HG03457 (cell line): ENCODE data around the gene GTF3C5.

Experiments
- ATAC-seq: cut with Tn5 transposase; IDR thresholded peaks from one replicate; pipeline ENCODE4 v1.9.1; 2021; ENCODE audit warnings: moderate number of reproducible peaks; ENCODE audit not compliant: unreplicated experiment

The GTF3C5 gene

GRCh38 chr9:133104718-133105460, 74.1 kb downstream of the GTF3C5 start:
- ATAC-seq: no peak

- no peak for ATAC-seq
These were observed 74.6 kb downstream of the GTF3C5 start for GRCh38 chr9:133105461-133105770.

GRCh38 chr9:133106511-133107244, 75.9 kb downstream of the GTF3C5 start:
- ATAC-seq: no peak

DNA sequence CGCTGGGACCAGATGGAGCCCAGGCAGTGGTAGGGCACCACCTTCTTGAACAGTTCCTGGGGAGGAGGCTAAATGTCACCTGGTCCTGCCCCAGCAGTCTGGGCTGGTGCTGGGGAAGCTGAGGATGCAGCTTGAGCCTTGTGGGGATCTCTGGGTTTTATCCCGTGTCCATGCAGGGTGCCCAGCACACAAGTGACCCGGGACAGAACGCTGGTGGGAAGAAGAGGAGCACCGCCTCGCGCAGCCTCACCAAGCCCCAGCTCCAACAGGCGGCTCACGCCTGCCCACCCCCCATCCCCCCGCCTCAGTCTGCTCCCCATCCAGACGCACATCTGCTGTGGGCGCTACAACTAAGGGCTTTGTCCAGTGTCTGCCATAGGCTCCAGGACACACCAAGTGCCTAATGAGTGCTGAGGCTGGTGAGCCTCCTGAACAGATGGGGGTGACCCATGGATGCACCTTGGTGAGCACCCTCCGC, 76.5 kb downstream of the GTF3C5 start:
- no peak for ATAC-seq
